SIG-M5 treated with dmso at 0.1 percent for 504 hours (cell line): ENCODE results near the gene HTR7.
A peak's percentile ranks its signal among the peaks of the same experiment; 100 is the strongest.

ENCODE experiments used
- DNase-seq: peaks from one replicate; lab custom pipeline; 2025; ENCODE audit not compliant: unreplicated experiment; lab: John Stamatoyannopoulos, UW

The HTR7 gene

GRCh38 chr10:90743291-90743690 lies 114.5 kb downstream of the HTR7 start:
- DNase-seq, result no peak

GRCh38 chr10:90741926-90742565 lies 115.8 kb downstream of the HTR7 start:
- DNase-seq, result no peak

GRCh38 chr10:90740265-90740664 lies 117.6 kb downstream of the HTR7 start:
- no peak for DNase-seq

- DNase-seq, result no peak
Observed at GRCh38 chr10:90738885-90739284, 119.0 kb downstream of the HTR7 start.

- no peak for DNase-seq
Observed at GRCh38 chr10:90734415-90734814, 123.4 kb downstream of the HTR7 start.

- no peak for DNase-seq
Observed at GRCh38 chr10:90732581-90732980, 125.3 kb downstream of the HTR7 start.

GRCh38 chr10:90723416-90724068 lies 134.3 kb downstream of the HTR7 start:
- no peak for DNase-seq

- DNase-seq, result no peak
Observed at GRCh38 chr10:90722832-90723231, 135.0 kb downstream of the HTR7 start.

- DNase-seq, result no peak
Observed at GRCh38 chr10:90718182-90718581, 139.7 kb downstream of the HTR7 start.

- DNase-seq, result no peak
Observed at GRCh38 chr10:90712529-90712928, 145.3 kb downstream of the HTR7 start.

GRCh38 chr10:90709727-90710126 lies 148.1 kb downstream of the HTR7 start:
- no peak for DNase-seq

GRCh38 chr10:90707657-90708056 lies 150.2 kb downstream of the HTR7 start:
- DNase-seq, result no peak

- no peak for DNase-seq
Observed at GRCh38 chr10:90701428-90701827, 156.4 kb downstream of the HTR7 start.

GRCh38 chr10:90695915-90696676 lies 161.7 kb downstream of the HTR7 start:
- DNase-seq, result peak; percentile 3
